ENCODE data around the gene MCRS1.
"Not testable (repeated sequence)": the region's sequence is repeated elsewhere in the genome, so short reads cannot be mapped to it uniquely, and the experiment has no call there.

The MCRS1 gene

GRCh38 chr12:49539406-49540228 is 28.3 kb downstream of the MCRS1 start:
- no peak for DNase-seq

- DNase-seq: no peak
Measured at GRCh38 chr12:49538510-49539403, 29.2 kb downstream of the MCRS1 start, which contains the start of gene KCNH3. Gene KCNH3 (plus strand): TSS chr12:49539030. CDS start chr12:49539417, 387 bp downstream.

- DNase-seq: no peak
Measured at GRCh38 chr12:49537752-49538509, 30.0 kb downstream of the MCRS1 start.

- no peak for DNase-seq
Measured at GRCh38 chr12:49537231-49537751, 30.7 kb downstream of the MCRS1 start.

- DNase-seq: no peak
Measured at GRCh38 chr12:49536526-49537071, 31.3 kb downstream of the MCRS1 start.

- DNase-seq: no peak
Measured at GRCh38 chr12:49535921-49536525, 31.9 kb downstream of the MCRS1 start.

GRCh38 chr12:49534731-49535278 is 33.1 kb downstream of the MCRS1 start:
- DNase-seq: no peak

- DNase-seq: not testable (repeated sequence)
Measured at GRCh38 chr12:49534122-49534521, 33.8 kb downstream of the MCRS1 start.

- no peak for DNase-seq
Measured at GRCh38 chr12:49533331-49533730, 34.6 kb downstream of the MCRS1 start.

GRCh38 chr12:49531745-49532144 is 36.2 kb downstream of the MCRS1 start:
- DNase-seq: no peak

GRCh38 chr12:49529414-49529813 is 38.5 kb downstream of the MCRS1 start:
- no peak for DNase-seq

- no peak for DNase-seq
Measured at GRCh38 chr12:49527361-49528130, 40.4 kb downstream of the MCRS1 start.

- DNase-seq: no peak
Measured at GRCh38 chr12:49525942-49526341, 42.0 kb downstream of the MCRS1 start.

GRCh38 chr12:49524660-49525324 is 43.1 kb downstream of the MCRS1 start:
- no peak for DNase-seq

- no peak for DNase-seq
Measured at GRCh38 chr12:49521389-49521788, 46.6 kb downstream of the MCRS1 start.

- DNase-seq: no peak
Measured at GRCh38 chr12:49519574-49519936, 48.4 kb downstream of the MCRS1 start.

GRCh38 chr12:49518914-49519573 is 48.9 kb downstream of the MCRS1 start:
- no peak for DNase-seq

- no peak for DNase-seq
Measured at GRCh38 chr12:49515266-49515665, 52.7 kb downstream of the MCRS1 start.

- no peak for DNase-seq
Measured at GRCh38 chr12:49512546-49512945, 55.4 kb downstream of the MCRS1 start.

- no peak for DNase-seq
Measured at GRCh38 chr12:49511410-49511809, 56.5 kb downstream of the MCRS1 start.
